Pons (tissue), 1 donor: ENCODE measurements around the gene TRIO.

Experiments used
- DNase-seq: peaks from one replicate; pipeline ENCODE4 v3.0.0-alpha.2; 2016; ENCODE audit warnings: low spot score

The TRIO gene

GRCh38 chr5:14297697-14298096, 154.6 kb downstream of the TRIO start:
- no peak for DNase-seq

- no peak for DNase-seq
Observed at GRCh38 chr5:14298126-14298847, 155.1 kb downstream of the TRIO start.

- no peak for DNase-seq
Observed at GRCh38 chr5:14299666-14300065, 156.5 kb downstream of the TRIO start.

- no peak for DNase-seq
Observed at GRCh38 chr5:14301186-14301585, 158.0 kb downstream of the TRIO start.

- DNase-seq, result no peak
Observed at GRCh38 chr5:14302330-14302729, 159.2 kb downstream of the TRIO start.

GRCh38 chr5:14305045-14305444, 161.9 kb downstream of the TRIO start:
- DNase-seq, result no peak

GRCh38 chr5:14306329-14306815, 163.2 kb downstream of the TRIO start:
- no peak for DNase-seq

- no peak for DNase-seq
Observed at GRCh38 chr5:14308384-14309154, 165.4 kb downstream of the TRIO start.

GRCh38 chr5:14309199-14309598, 166.1 kb downstream of the TRIO start:
- no peak for DNase-seq

- DNase-seq, result no peak
Observed at GRCh38 chr5:14309878-14310531, 166.9 kb downstream of the TRIO start.

GRCh38 chr5:14310901-14311300, 167.8 kb downstream of the TRIO start:
- DNase-seq, result no peak

GRCh38 chr5:14313986-14314690, 171.0 kb downstream of the TRIO start:
- DNase-seq, result no peak

GRCh38 chr5:14316471-14316870, 173.3 kb downstream of the TRIO start:
- DNase-seq, result no peak

GRCh38 chr5:14319102-14319501, 176.0 kb downstream of the TRIO start:
- no peak for DNase-seq

- no peak for DNase-seq
Observed at GRCh38 chr5:14321936-14322335, 178.8 kb downstream of the TRIO start.

GRCh38 chr5:14322437-14323187, 179.5 kb downstream of the TRIO start:
- no peak for DNase-seq

GRCh38 chr5:14323466-14323865, 180.3 kb downstream of the TRIO start:
- DNase-seq, result no peak

GRCh38 chr5:14325369-14325768, 182.2 kb downstream of the TRIO start:
- no peak for DNase-seq

- DNase-seq, result no peak
Observed at GRCh38 chr5:14326035-14326903, 183.1 kb downstream of the TRIO start.

- no peak for DNase-seq
Observed at GRCh38 chr5:14327624-14328023, 184.5 kb downstream of the TRIO start.
